ENCODE data around the gene NFYB. TPM values are rescaled to one million over a fixed set of nuclear protein-coding genes. Genes with fewer than 3 reads are reported as not detected.
A peak's percentile ranks its signal among the peaks of the same experiment; 100 is the strongest.

Gene NFYB
- total and polyA plus RNA-seq, 2 donors (not counting 1 experiment from before 2014, with no cell fraction given), result 11.7 to 27.2 TPM

GRCh38 chr12:104137001-104137901, 759 bp downstream of the NFYB start:
- Mint-ChIP-seq H3K27me3 (no peaks in the 10 kb centered on the region), H3K27ac (peak overlapping the region; percentile 92)
- under 1% methylated on average over 70 of the region's 78 CpGs for WGBS (ENCODE audit: insufficient coverage)

More at GRCh38 chr12:104137001-104137901, 759 bp downstream of the NFYB start:
- Histone ChIP-seq H3K4me3 (ENCODE audit: control extremely low read depth in 1 of 5, extremely low read depth in 1 of 5, insufficient read depth in 1 of 5, low read depth in 2 of 5, low read length in 4 of 5) (peak overlapping the region; percentile 52 to 73 (median 67)), H4K20me1 (ENCODE audit: control insufficient read depth, insufficient read depth, low read length, poor library complexity, severe bottlenecking) (no peaks in the 10 kb centered on the region), H2AFZ (ENCODE audit: insufficient read depth, low read depth, low read length, poor library complexity, severe bottlenecking) (peak overlapping the region; percentile 94), H3K79me2 (ENCODE audit: control insufficient read depth, insufficient read depth, low read length) (peaks cover 43% of the 10 kb centered on the region), H3K9ac (ENCODE audit: low read length) (peak overlapping the region; percentile 82), H3K27me3 (replicated peaks in 1 of 4; ENCODE audit: control extremely low read depth in 1 of 4, control insufficient read depth in 3 of 4, insufficient read depth in 4 of 4, low read length in 3 of 4) (no peaks in the 10 kb centered on the region), H3K4me2 (replicated peaks; ENCODE audit: low read depth, low read length, poor library complexity, severe bottlenecking) (peak overlapping the region; percentile 91), H3K4me1 (ENCODE audit: control insufficient read depth in 2 of 2, insufficient read depth in 2 of 2, low read length in 2 of 2) (peaks cover 25 to 26% of the 10 kb centered on the region in 2 donors), H3K9me3 (ENCODE audit: control extremely low read depth in 1 of 3, control insufficient read depth in 2 of 3, insufficient read depth in 1 of 3, low read length in 2 of 3) (no peaks in the 10 kb centered on the region), H3K27ac (ENCODE audit: low read length in 2 of 2) (peak overlapping the region; percentile 43 to 70), H3K36me3 (replicated peaks in 1 of 2; ENCODE audit: control extremely low read depth in 1 of 2, control insufficient read depth in 1 of 2, extremely low read depth in 1 of 2, insufficient read depth in 2 of 2, low read length in 1 of 2) (peaks cover 1 to 15% of the 10 kb centered on the region in 2 experiments)
- ATAC-seq (ENCODE audit: low read depth) (peak; percentile 3), DNase-seq (peak; percentile 75)
- CTCF ChIA-PET, result interaction anchor here (0.6 to 3.2 kb wide), 4 partner anchors 28 to 248 kb away, joined by 3 to 14 read pairs (median 4); no protein-coding TSS in a partner anchor
- intact Hi-C loops (cut with micrococcal nuclease), result loop anchor here (5.0 kb wide), 5 partner anchors 150 to 1195 kb away; partner anchors contain the start of genes APPL2, C12orf75, EID3 and TDG
- TF ChIP-seq EZH2 (IDR thresholded peaks at IDR 0.05; ENCODE audit: borderline replicate concordance, insufficient read depth, low read depth, low read length, poor library complexity, severe bottlenecking), result no peak
- no peak for TF ChIP-seq CTCF (IDR thresholded peaks at IDR 0.05)
- Mint-ChIP-seq H3K4me3 (peak overlapping the region; percentile 93), H3K4me1 (peaks cover 20% of the 10 kb centered on the region), H3K9me3 (ENCODE audit: insufficient read depth) (no peaks in the 10 kb centered on the region)
- POLR2A ChIA-PET, result interaction anchor here (1.0 to 1.9 kb wide), 3 partner anchors 166 to 208 kb away, joined by 3 to 10 read pairs (median 5); partner anchors contain the start of genes EID3, HSP90B1 and TDG

All from B cell (primary cell).